HepG2 (cell line): ENCODE results near the gene FTL. TPM values are rescaled to one million over a fixed set of nuclear protein-coding genes. Genes with fewer than 3 reads are reported as not detected.

ENCODE experiments used
- ARID5B ChIP-seq: IDR thresholded peaks from 2 replicates; pipeline ENCODE4 v1.4.0; 2020; ENCODE audit warnings: mild to moderate bottlenecking, missing genetic modification reagents
- CHCHD3 ChIP-seq: sonication (generic); formaldehyde crosslinking; IDR thresholded peaks from 2 replicates; pipeline ENCODE4 v1.8.0; 2022; ENCODE audit warnings: mild to moderate bottlenecking, missing genetic modification reagents, moderate library complexity
- ELF1 ChIP-seq: sonication (generic); formaldehyde crosslinking; IDR thresholded peaks from 2 replicates; pipeline ENCODE4 v1.4.0; 2020; ENCODE audit warnings: missing genetic modification reagents
- RAD21 ChIP-seq: fragments of 450-650 bp; formaldehyde crosslinking; IDR thresholded peaks from 2 replicates; pipeline ENCODE4 v1.5.0; 2020; ENCODE audit warnings: mild to moderate bottlenecking
- SP5 ChIP-seq: IDR thresholded peaks from 2 replicates; pipeline ENCODE4 v1.6.1; 2016; ENCODE audit warnings: low read depth, borderline replicate concordance
- TFAP4 ChIP-seq: sonication (generic); IDR thresholded peaks from 2 replicates; pipeline ENCODE4 v1.6.1; 2016; ENCODE audit warnings: low read depth, borderline replicate concordance
- TMF1 ChIP-seq: sonication (generic); formaldehyde crosslinking; IDR thresholded peaks from 2 replicates; pipeline ENCODE4 v1.8.1; 2022; ENCODE audit warnings: low read depth, missing genetic modification reagents
- ZFX ChIP-seq: sonication (generic); formaldehyde crosslinking; IDR thresholded peaks from 2 replicates; pipeline ENCODE4 v1.4.0; 2020; ENCODE audit warnings: mild to moderate bottlenecking, low read depth, missing genetic modification reagents, moderate library complexity
- ZNF589 ChIP-seq: sonication (generic); formaldehyde crosslinking; conservative IDR thresholded peaks from 2 replicates; pipeline ENCODE4 v1.8.0; 2022; ENCODE audit warnings: mild to moderate bottlenecking, moderate library complexity, missing genetic modification reagents
- ZNF616 ChIP-seq: sonication (generic); formaldehyde crosslinking; IDR thresholded peaks from 2 replicates; pipeline ENCODE4 v1.5.0; 2020; ENCODE audit warnings: low read depth, mild to moderate bottlenecking, missing genetic modification reagents
- polyA plus RNA-seq, 8 experiments: library from polyadenylated mRNA; depleted of rRNA in 3 of 8; stranded (reverse) in 7 of 8; unstranded in 1 of 8; fragments of >200 nt; fragmentation: Illumina TruSeq in 4 of 8; extraction: Trizol in 4 of 8; gene quantifications; 2 replicates each; pipeline versions ENCODE4 v1.2.1 to v1.2.3, GENCODE V29; 2011 to 2016; ENCODE audit warnings: low read depth in 4 of 8, missing spikeins in 1 of 8, mixed read lengths in 1 of 8; ENCODE audit not compliant: insufficient read depth in 1 of 8
- total RNA-seq, 5 experiments: library from RNA; depleted of rRNA; stranded (reverse); fragments of >200 nt; fragmentation: Illumina TruSeq; extraction: Trizol; gene quantifications; 2 replicates each; pipeline ENCODE4 v1.2.3, GENCODE V29; 2016; ENCODE audit warnings: low read depth in 1 of 5
- TF ChIP-seq, protein P1 (sequence below): sonication (generic); formaldehyde crosslinking; IDR thresholded peaks from 2 replicates; pipeline ENCODE4 v1.5.0; 2020; ENCODE audit warnings: missing genetic modification reagents, mild to moderate bottlenecking, borderline replicate concordance

FTL gene
- total and polyA plus RNA-seq, 2 of the 13 experiments (the other 11 are each of a cell fraction or from before 2014, with no cell fraction given), result 2,721 to 8,800 TPM

- TF ChIP-seq TFAP4, result no peak
- TF ChIP-seq ARID5B (CRISPR knock-in tag), result no peak
- TF ChIP-seq ZNF616 (CRISPR knock-in tag), result no peak
- no peak for TF ChIP-seq ELF1
- TF ChIP-seq, protein P1, sequence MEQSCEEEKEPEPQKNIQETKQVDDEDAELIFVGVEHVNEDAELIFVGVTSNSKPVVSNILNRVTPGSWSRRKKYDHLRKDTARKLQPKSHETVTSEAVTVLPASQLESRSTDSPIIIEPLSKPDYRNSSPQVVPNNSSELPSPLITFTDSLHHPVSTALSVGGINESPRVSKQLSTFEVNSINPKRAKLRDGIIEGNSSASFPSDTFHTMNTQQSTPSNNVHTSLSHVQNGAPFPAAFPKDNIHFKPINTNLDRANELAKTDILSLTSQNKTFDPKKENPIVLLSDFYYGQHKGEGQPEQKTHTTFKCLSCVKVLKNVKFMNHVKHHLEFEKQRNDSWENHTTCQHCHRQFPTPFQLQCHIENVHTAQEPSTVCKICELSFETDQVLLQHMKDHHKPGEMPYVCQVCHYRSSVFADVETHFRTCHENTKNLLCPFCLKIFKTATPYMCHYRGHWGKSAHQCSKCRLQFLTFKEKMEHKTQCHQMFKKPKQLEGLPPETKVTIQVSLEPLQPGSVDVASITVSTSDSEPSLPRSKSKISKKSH (CRISPR knock-in tag), result no peak
- no peak for TF ChIP-seq CHCHD3 (CRISPR knock-in tag)
- no peak for TF ChIP-seq ZNF589 (CRISPR knock-in tag)
- no peak for TF ChIP-seq RAD21 (CRISPR knock-in tag)
- TF ChIP-seq ZFX (CRISPR knock-in tag), result no peak
- TF ChIP-seq TMF1 (CRISPR knock-in tag), result no peak
- TF ChIP-seq SP5 (CRISPR knock-in tag), result no peak
- TF ChIP-seq, all 625 proteins: peak for 0
Observed at GRCh38 chr19:48915757-48916156, 49.4 kb upstream of the FTL start (continued).
